AG04450 (cell line): ENCODE measurements around the gene ELAVL2. TPM values are rescaled to one million over a fixed set of nuclear protein-coding genes. Genes with fewer than 3 reads are reported as not detected.

Source experiments
- CTCF ChIA-PET: fragments of 300-600, 350-600 bp; formaldehyde crosslinking; extraction: SDS; loops from one replicate; lab custom pipeline; 2022; ENCODE audit warnings: antibody characterized with exemption, inconsistent platforms; lab: Charles Lee
- POLR2A ChIA-PET: fragments of 350-600 bp; formaldehyde crosslinking; extraction: SDS; loops from one replicate; lab custom pipeline; 2021; ENCODE audit warnings: antibody characterized with exemption, inconsistent platforms; lab: Yijun Ruan, JAX
- DNase-seq: peaks from one replicate; pipeline ENCODE4 v3.0.0-alpha.2; 2011; ENCODE audit warnings: low read depth, low spot score
- H3K27ac ChIP-seq: one replicate; pipeline ENCODE4 v1.5.1; 2012; ENCODE audit warnings: low read depth, low read length, control low read depth
- H3K27me3 ChIP-seq: one replicate; pipeline ENCODE4 v1.6.0; 2012; ENCODE audit warnings: low read length; ENCODE audit not compliant: control insufficient read depth, insufficient read depth
- H3K4me3 ChIP-seq: 2 replicates; pipeline ENCODE4 v1.5.1; 2011; ENCODE audit warnings: mild to moderate bottlenecking, low read depth, low read length, control low read depth
- H3K9me3 ChIP-seq: 2 replicates; pipeline ENCODE4 v1.5.1; 2012; ENCODE audit warnings: low read length; ENCODE audit not compliant: control insufficient read depth, insufficient read depth
- CTCF ChIP-seq: IDR thresholded peaks from 2 replicates; pipeline ENCODE4 v1.5.1; 2011; ENCODE audit warnings: low read depth, low read length, control low read depth, inconsistent platforms
- polyA plus RNA-seq: library from polyadenylated mRNA; depleted of rRNA; stranded (reverse); fragments of >200 nt; gene quantifications from 2 replicates; pipeline ENCODE4 v1.2.3, GENCODE V29; 2011

Gene ELAVL2
- polyA plus RNA-seq, 1 experiment: 0.04 TPM

GRCh38 chr9:23740531-23740930, 85.5 kb downstream of the ELAVL2 start:
- TF ChIP-seq CTCF: no peak
- H3K9me3 ChIP-seq: no peaks in the 10 kb centered on the region; the same call in 1 of the 2 replicates
- POLR2A ChIA-PET: no interaction called here
- no peaks in the 10 kb centered on the region for H3K27me3 ChIP-seq
- H3K27ac ChIP-seq: no peak overlapping the region
- no peak overlapping the region for H3K4me3 ChIP-seq
- DNase-seq: no peak
- CTCF ChIA-PET: no interaction called here

GRCh38 chr9:23739753-23740152, 86.3 kb downstream of the ELAVL2 start:
- H3K27ac ChIP-seq: no peak overlapping the region
- peaks cover 2% of the 10 kb centered on the region for H3K9me3 ChIP-seq
- H3K27me3 ChIP-seq: no peaks in the 10 kb centered on the region
- no peak for DNase-seq
- no peak for TF ChIP-seq CTCF
- H3K4me3 ChIP-seq: no peak overlapping the region
- ChIA-PET CTCF (no interaction called here), POLR2A (no interaction called here)

- H3K27me3 ChIP-seq: no peaks in the 10 kb centered on the region
- no peak overlapping the region for H3K27ac ChIP-seq
- TF ChIP-seq CTCF: no peak
- CTCF ChIA-PET: no interaction called here
- no peak for DNase-seq
- H3K4me3 ChIP-seq: no peak overlapping the region
- H3K9me3 ChIP-seq: peaks cover 2% of the 10 kb centered on the region
- POLR2A ChIA-PET: no interaction called here
Measured at GRCh38 chr9:23736293-23736692, 89.7 kb downstream of the ELAVL2 start.

GRCh38 chr9:23733495-23734078, 92.5 kb downstream of the ELAVL2 start:
- no peak for DNase-seq
- no peak for TF ChIP-seq CTCF
- POLR2A ChIA-PET: no interaction called here
- Histone ChIP-seq H3K9me3 (peaks cover 2% of the 10 kb centered on the region), H3K27ac (no peak overlapping the region), H3K27me3 (no peaks in the 10 kb centered on the region), H3K4me3 (no peak overlapping the region)
- CTCF ChIA-PET: no interaction called here

- H3K9me3 ChIP-seq: peaks cover 2% of the 10 kb centered on the region
- H3K27ac ChIP-seq: no peak overlapping the region
- no peak for DNase-seq
- TF ChIP-seq CTCF: no peak
- ChIA-PET POLR2A (no interaction called here), CTCF (no interaction called here)
- H3K4me3 ChIP-seq: no peak overlapping the region
- H3K27me3 ChIP-seq: no peaks in the 10 kb centered on the region
Measured at GRCh38 chr9:23731353-23731752, 94.7 kb downstream of the ELAVL2 start.
